Liver (tissue), 3 donors: Measurements from ENCODE around the gene TMPRSS2.

Experiments used
- CTCF ChIP-seq: fragments of 150-350 bp; IDR thresholded peaks from 2 replicates; pipeline ENCODE4 v1.5.1; 2017; ENCODE audit warnings: improper control_type of control experiment, low read depth, low read length; ENCODE audit not compliant: missing input control
- FOXA1 ChIP-seq: IDR thresholded peaks from 2 replicates; pipeline ENCODE4 v1.6.1; 2016; ENCODE audit warnings: antibody characterized with exemption
- FOXA2 ChIP-seq: IDR thresholded peaks from 2 replicates; pipeline ENCODE4 v1.6.1; 2016; ENCODE audit warnings: antibody characterized with exemption
- HNF4G ChIP-seq: IDR thresholded peaks from 2 replicates; pipeline ENCODE4 v1.6.1; 2016; ENCODE audit warnings: antibody characterized with exemption
- JUND ChIP-seq, 2 donors: IDR thresholded peaks; 2 replicates each; pipeline ENCODE4 v1.6.1; 2016; ENCODE audit warnings: antibody characterized with exemption in 2 of 2
- MAX ChIP-seq: IDR thresholded peaks from 2 replicates; pipeline ENCODE4 v1.6.1; 2016; ENCODE audit warnings: antibody characterized with exemption
- RAD21 ChIP-seq, 2 donors: IDR thresholded peaks; 2 replicates each; pipeline ENCODE4 v1.6.1; 2016; ENCODE audit warnings: antibody characterized with exemption in 2 of 2, mild to moderate bottlenecking in 2 of 2
- REST ChIP-seq: IDR thresholded peaks from 2 replicates; pipeline ENCODE4 v1.6.1; 2016; ENCODE audit warnings: antibody characterized with exemption, mild to moderate bottlenecking
- SP1 ChIP-seq: IDR thresholded peaks from 2 replicates; pipeline ENCODE4 v1.6.1; 2018; ENCODE audit warnings: antibody characterized with exemption, mild to moderate bottlenecking
- TAF1 ChIP-seq: conservative IDR thresholded peaks from 2 replicates; pipeline ENCODE4 v1.6.1; 2016; ENCODE audit warnings: antibody characterized with exemption, mild to moderate bottlenecking
- YY1 ChIP-seq: IDR thresholded peaks from 2 replicates; pipeline ENCODE4 v1.6.1; 2016; ENCODE audit warnings: antibody characterized with exemption, mild to moderate bottlenecking
- donor health status: healthy.
- donor health status: healthy.

- no peak for TF ChIP-seq CTCF
- TF ChIP-seq JUND (IDR thresholded peaks at IDR 0.05), result no peak
- TF ChIP-seq FOXA2, result no peak
- TF ChIP-seq SP1, result no peak
- TF ChIP-seq RAD21 (IDR thresholded peaks at IDR 0.05), result no peak
- TF ChIP-seq MAX, result no peak
- no peak for TF ChIP-seq REST
- TF ChIP-seq YY1, result no peak
- TF ChIP-seq HNF4G, result no peak
- no peak for TF ChIP-seq TAF1
- TF ChIP-seq FOXA1, result no peak
Observed at GRCh38 chr21:41488080-41488479, 19.9 kb downstream of the TMPRSS2 start.
